Activated effector memory CD4-positive, alpha-beta T cell treated with anti-CD3 and anti-CD28 coated beads, Interleukin-2, amount 50 U/mL, for 16 hours (primary cell): ENCODE results near the gene OTUD4.
A peak's percentile ranks its signal among the peaks of the same experiment; 100 is the strongest.
"Not testable (repeated sequence)": the region's sequence is repeated elsewhere in the genome, so short reads cannot be mapped to it uniquely, and the experiment has no call there.

Experiments used
- DNase-seq: peaks from one replicate; pipeline ENCODE4 v3.0.0-alpha.2; 2020

Gene OTUD4, protein sequence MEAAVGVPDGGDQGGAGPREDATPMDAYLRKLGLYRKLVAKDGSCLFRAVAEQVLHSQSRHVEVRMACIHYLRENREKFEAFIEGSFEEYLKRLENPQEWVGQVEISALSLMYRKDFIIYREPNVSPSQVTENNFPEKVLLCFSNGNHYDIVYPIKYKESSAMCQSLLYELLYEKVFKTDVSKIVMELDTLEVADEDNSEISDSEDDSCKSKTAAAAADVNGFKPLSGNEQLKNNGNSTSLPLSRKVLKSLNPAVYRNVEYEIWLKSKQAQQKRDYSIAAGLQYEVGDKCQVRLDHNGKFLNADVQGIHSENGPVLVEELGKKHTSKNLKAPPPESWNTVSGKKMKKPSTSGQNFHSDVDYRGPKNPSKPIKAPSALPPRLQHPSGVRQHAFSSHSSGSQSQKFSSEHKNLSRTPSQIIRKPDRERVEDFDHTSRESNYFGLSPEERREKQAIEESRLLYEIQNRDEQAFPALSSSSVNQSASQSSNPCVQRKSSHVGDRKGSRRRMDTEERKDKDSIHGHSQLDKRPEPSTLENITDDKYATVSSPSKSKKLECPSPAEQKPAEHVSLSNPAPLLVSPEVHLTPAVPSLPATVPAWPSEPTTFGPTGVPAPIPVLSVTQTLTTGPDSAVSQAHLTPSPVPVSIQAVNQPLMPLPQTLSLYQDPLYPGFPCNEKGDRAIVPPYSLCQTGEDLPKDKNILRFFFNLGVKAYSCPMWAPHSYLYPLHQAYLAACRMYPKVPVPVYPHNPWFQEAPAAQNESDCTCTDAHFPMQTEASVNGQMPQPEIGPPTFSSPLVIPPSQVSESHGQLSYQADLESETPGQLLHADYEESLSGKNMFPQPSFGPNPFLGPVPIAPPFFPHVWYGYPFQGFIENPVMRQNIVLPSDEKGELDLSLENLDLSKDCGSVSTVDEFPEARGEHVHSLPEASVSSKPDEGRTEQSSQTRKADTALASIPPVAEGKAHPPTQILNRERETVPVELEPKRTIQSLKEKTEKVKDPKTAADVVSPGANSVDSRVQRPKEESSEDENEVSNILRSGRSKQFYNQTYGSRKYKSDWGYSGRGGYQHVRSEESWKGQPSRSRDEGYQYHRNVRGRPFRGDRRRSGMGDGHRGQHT

DNA sequence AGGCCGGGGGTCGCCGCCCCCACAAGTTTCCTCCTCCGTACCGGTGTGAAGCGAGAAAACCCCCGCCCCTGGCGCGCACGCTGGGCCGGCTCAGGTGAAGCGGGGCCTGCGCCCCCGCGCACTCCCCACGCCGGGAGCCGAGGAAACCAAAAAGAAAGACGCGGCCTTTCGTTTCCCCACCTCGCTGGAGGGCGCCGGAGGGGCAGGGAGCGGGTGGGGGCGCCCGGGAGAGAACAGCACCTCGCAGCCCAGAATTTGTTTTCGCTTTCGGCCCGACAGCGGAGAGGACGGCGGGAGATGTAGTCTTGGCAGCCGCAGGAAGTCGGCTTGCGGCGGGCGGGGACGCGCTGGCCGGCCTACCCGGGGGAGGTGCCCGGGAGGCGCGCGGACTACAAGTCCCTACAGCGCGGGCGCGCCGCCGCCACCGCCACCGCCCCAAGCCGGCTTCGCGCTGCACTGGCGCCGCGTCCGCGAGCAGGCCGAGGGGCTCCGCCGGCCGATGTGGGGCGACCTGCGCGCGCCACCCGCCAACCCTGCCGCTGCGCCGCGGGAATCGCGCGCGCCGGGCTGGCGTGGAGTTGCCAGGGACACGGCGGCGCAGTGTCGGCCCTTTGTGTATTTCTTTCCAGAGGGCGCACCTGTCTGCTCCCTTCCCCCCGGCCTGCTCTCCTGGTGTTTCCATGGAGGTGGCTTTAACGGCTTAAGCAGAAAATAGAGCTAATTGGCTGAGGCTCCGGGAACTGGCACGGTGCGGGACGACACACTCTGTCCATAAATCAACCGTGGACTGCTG is at the start of gene OTUD4:
TSS of gene OTUD4 (minus strand) at position 292 of the 793 bp plus-strand sequence. CDS start 616 bp downstream, outside the sequence.
- peak; percentile 98 for DNase-seq

DNA sequence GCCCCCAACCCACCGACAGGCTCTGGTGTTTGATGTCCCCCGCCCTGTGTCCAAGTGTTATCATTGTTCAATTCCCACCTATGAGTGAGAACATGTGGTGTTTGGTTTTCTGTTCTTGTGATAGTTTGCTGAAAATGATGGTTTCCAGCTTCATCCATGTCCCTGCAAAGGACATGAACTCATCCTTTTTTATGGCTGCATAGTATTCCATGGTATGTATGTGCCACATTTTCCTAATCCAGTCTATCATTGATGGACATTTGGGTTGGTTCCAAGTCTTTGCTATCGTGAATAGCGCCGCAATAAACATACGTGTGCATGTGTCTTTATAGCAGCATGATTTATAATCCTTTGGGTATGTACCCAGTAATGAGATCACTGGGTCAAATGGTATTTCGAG is 42.8 kb upstream of the OTUD4 start:
- DNase-seq, result not testable (repeated sequence)

DNA sequence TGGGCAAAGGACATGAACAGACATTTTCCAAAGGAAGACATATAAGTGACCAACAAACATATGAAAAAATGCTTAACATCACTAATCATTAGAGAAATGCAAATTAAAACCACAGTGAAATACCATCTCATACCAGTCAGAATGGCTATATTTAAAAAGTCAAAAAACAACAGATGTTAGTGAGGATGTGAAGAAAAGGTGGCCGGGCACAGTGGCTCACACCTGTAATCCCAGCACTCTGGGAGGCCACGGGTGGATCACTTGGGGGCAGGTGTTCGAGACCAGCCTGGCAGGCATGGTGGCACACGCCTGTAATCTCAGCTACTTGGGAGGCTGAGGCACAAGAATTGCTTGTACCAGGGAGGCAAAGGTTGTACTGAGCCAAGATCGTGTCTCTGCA is 41.1 kb upstream of the OTUD4 start:
- DNase-seq, result not testable (repeated sequence)

DNA sequence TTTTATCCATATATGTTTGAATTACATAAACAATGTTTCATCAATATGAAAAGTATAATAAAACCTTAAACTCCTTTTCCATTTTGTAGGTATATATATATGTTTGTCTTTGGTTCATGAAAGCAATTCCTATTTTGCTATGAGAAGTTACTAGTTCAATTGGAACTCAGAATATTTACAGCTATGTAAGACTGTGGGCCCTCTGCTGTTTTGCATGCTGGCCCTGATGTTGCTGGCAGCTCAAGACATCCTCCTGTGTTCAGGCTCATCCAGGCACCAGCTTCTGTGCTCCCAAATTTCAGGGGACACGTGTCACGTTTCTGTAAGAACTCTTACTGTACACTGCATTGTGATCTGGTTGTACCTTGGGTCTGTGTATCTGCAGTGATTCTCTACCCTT is 38.7 kb upstream of the OTUD4 start:
- DNase-seq, result no peak

DNA sequence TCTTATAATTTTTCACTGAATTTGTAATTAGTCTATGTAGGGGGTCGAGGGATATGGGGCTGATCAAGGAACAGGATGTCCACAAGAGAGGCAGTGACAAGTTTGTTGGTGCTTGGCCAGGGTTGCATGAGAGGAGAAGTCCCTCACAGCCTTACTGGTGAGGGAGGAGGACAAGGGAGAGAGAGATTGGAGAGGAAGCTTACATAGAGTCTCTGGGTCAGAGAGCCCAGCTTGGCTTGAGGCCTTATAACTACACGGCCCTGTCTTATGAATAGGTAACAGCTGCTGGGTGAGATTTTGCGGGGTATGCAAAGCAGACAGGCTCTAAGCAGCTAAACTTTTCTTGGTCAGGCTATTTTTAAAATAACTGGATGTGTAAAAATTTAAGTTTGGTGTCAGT is 37.9 kb upstream of the OTUD4 start:
- DNase-seq, result no peak

DNA sequence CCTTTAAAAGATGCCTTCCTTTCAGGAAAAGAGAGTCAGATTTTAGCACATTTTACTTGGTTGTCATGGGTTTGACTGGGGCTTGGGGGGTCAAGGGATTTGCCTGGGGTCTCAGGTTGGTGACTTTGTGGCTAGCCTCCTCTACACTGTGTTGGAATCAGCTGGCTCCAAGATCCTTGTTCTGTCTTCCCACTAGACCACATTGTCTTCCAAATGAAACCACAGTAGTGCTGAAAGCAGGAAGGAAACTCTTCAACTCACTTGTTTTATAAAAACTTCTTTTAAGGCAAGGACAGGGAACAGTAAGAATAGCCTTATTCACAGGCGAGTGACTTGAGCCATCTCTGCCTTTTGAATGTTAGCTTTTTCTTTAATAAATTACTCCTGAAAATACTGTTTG is 37.0 kb upstream of the OTUD4 start:
- DNase-seq, result no peak

DNA sequence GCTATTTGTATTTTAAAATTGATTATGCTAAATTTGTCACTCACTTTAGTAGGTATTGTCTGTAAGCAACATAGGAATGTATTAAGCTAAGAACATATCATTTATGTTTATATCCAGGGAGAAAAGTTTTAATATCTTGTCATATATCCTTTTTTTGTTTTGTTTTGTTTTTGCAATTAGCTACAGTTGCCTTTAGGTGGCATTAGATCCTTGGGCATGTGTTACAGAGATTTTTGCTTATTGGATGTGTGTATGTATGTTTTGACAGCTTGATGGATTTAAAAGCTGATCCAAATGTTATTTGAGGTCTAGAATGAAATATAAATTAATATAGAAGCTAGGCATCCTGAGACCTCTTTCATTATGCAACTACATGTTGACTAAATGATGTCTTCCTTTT is 36.1 kb upstream of the OTUD4 start:
- DNase-seq, result no peak

DNA sequence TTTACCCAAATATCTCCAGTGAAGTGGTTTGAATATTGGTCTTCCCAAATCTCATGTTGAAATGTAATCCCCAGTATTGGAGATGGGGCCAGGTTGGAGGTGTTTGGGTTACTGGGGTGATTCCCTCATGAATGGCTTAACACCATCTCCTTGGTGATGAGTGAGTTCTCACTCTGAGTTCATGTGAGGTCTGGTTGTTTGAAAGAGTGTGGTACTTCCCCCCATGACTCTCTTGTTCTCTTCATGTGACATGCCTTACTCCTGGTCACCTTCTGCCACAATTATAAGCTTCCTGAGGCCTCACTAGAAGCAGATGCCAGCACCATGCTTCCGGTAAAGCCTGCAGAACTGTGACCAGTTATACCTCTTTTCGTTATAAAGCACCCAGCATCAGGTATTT is 32.9 kb upstream of the OTUD4 start:
- DNase-seq, result no peak

DNA sequence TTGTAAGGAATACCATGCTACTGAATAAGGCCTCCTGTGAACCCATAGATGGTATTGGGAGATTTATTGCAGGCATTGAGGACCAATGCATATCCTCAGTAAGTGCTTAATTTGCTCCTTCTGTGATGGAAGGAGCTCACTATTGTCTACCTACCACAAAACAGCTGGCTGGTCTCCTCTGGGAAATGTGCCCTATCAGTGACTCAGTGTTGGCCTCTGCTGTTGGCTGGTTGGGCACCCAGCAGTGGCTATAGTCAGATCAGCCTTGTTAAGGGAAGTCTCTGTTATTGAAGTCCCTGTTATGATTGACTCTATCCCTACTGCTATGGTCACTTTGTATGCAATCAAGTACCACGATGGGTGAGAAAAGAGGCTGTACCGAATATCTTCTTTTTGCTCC is 27.5 kb upstream of the OTUD4 start:
- no peak for DNase-seq

DNA sequence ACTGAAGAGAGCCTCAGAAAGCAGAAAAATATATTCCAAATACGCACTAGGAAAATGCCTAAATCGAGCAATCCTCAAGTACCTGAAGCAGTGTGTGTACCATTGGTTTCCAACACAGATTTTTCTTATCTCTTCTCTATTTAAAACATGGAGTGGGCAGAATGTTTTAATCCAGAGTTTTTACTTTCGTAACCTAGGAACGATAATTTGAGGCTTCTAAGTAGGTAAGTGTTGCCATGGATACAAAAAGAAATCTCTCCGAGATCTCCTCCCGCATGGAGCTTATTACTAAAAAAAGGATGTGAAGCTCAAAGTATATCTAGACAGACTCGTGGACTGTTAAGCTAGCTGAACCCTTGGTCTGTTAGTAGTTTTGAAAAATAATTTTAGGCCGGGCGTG is 23.0 kb upstream of the OTUD4 start:
- DNase-seq, result no peak

DNA sequence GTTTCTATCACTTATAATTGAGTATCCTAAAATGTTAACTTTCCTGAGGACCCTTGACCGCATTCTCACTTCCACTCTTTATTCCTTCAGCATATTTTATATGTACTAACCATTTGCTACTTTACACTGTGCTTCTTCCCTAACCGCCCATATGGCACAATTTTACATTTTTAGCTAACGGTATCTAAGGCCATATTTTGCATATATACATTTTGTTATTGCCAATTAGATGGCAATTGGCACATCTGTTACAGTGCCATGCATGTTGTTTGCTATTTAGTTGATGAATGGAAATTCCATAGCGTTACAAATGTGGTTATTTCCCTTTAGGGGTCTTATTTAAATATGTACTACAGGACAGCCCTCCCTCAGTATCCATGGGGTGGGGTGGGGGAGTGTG is 20.0 kb upstream of the OTUD4 start:
- no peak for DNase-seq

DNA sequence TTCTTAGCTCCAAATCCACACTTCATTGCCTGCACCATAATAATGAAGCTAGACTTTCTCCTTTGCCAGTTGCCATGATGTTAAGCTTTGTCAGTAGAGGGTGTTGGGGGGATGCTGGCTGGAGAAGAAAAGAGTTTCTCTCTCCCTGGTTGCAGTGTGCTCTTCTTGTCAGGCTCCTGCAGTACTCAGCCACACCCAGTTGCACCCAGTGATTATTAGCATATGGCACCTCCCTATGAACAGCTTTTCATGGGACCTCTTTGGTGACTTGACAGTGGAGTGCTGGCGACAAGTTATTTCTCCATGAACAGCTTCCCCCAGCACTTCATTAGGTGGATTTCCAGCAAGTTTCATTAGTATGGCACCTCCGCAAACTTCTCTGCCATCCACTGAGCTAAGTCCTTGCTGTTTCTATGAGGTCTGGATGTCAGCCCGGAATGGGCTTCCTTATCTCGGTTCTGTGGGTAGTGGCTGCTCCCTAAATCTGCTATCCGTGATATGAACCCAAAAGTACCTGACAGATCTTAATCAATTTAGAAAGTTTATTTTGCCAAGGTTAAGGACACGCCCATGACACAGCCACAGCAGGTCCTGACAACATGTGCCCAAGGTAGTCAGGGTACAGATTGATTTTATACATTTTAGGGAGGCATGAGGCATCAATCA is 18.8 kb upstream of the OTUD4 start:
- DNase-seq, result no peak

DNA sequence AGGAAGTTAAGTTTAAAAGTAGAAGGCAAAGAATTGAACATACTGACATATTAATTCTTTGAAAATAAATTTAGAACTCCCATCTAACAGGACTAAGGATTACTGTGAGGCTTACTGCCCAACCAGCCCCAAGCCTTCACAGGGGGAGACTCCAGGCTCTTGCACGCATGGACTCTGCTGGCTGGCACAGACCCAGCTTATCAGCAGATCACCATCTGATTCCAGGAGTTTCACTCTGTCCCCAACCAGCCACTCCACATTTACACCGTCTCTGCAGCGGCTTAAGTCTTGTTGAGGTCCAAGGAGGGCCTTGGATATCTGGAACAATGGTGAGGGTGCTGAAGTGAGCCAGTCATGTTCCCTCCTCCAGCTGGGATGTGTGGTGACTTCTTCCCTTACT is 16.4 kb upstream of the OTUD4 start:
- DNase-seq, result no peak

DNA sequence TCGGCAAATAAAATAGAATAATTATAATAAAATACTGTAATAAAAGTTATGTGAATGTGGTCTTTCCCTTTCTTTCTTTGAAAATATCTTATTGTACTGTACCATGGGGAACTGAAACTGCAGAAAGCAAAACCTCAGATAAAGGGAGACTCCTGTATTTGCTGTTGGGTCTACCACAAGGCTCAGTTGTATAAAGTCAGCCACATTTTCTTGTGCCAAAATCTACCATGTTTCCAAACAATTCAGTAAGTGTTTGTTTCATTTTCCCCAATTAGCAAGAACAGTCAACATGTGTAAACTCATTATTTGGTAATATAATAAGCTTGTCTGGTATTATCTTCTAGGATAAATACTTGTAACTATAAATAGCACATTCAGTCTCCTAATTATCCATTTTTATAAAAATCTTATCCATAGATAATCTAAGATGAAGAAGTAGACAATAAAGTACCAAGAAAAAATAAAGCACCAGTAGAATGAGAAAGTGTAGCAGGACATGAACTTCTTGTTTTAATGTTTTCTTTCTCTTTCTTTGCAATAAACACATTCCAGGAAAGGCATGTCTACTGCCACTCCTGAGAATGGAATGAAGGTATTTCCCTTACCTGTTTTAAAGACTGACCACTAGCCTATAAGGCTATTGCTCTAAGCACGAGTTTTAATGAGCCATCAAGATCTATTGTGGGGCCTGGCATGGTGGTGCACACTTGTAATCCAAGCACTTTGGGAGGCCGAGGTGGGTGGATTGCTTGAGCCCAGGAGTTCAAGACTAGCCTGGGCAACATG is 15.0 kb upstream of the OTUD4 start:
- no peak for DNase-seq

DNA sequence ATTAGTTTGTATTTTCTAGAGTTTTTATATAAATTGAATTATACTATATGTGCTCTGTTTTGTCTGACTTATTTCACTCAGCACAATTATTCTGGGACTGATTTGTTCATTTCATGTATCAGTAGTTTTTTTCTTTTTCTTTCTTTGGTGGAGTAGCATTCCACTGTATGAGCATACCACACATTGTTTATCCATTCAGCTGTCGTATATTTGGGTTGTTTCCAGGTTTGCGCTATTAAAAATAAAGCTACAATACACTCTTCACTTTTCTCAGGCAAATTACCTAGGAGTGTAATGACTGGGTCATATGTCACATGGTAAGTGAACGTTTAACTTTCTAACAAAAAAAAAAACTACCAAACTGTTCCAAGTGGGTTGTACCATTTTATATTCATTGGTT is 9.6 kb upstream of the OTUD4 start:
- DNase-seq, result no peak

DNA sequence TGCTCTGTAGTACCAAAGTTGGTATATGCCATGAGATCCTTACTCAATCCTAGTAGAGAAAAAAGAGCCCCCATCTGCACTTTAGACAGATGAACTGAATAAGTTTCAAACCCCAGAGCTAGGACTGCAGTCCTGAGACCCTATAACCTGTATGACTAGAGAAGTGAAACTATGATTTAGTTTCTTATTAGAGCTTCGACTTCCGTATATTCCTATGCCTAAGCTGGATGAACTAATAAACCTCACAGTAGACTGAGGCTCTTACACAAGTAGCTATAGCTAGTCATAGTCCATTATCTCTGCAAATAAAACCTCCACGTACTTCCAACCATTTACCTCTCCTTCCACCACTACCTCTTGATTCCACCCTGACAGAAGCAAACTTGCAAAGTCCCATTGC is 6.3 kb upstream of the OTUD4 start:
- DNase-seq, result no peak

DNA sequence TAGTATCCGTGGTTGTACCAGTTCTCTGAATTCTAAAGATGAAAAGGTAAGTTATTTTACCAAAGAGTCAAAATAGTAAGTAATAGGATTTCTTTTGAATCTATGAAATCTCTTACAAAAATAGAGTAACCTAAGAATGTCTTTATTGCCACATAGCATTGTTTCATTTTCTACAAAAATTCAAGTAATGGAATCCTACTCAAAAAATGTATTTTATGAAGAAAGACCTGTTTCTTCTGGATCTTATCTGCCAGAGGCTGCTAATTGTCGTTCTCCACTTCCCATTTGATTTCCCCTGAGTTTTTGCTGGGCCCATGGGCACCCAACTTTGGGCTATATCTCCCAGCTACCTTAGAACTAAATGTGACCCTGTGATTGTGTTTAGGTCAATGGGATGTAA is 3.2 kb upstream of the OTUD4 start:
- no peak for DNase-seq

DNA sequence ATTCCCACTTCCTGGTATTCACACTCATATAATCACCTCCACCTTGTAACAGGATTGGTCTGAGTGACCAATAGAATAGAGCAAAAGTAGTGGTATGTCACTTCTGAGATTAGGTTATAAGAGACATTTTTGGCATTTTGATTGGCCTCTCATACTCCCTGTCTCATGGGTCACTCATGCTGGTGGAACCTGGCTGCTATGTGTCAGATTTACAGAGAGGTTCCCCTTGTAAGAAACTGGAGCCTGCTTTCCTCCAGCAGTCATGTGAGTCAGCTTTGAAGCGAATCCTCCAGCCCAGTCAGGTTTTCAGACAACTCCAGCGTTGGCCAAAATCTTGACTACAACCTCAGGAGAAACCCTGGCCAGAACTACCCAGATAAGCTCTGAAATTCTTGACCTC is 2.6 kb upstream of the OTUD4 start:
- no peak for DNase-seq

DNA sequence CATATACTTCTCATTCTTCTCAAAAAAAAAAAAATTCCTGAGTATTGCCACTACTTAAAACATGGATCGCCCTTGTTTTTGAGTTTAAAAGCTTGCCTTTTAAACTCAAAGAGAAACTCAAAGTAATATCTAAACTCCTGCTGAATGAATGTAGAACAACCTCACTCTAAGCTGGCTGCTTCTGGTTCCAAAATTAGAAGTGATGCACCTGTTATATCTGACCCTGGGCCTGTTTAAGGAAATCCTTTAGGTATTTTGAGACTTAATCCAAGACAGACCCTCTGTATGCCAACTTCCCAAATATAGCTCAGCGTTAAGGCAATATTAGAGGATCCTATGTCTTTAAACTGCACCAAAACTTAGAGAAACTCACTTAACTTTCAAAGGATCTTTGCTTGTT is 1.8 kb upstream of the OTUD4 start:
- DNase-seq, result no peak

DNA sequence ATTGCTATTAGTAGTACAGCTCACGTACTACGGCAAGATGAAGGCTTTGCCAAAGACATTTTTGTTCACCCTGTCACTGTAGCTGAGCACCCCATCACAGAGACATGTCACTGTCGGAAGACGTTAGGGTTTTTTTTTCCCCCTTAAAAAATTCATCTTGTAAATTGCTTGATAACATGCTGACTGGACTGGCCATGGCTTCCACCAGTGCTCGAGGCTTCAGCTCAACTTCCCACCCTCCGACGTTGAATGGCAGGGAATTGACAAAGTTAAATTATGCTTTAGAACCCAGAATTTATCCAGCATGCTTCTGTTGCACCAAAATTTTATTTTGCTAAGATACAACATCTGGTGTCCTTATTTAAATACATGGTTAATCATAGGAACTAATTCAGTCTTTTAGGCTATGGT is 707 bp upstream of the OTUD4 start:
- DNase-seq, result no peak

DNA sequence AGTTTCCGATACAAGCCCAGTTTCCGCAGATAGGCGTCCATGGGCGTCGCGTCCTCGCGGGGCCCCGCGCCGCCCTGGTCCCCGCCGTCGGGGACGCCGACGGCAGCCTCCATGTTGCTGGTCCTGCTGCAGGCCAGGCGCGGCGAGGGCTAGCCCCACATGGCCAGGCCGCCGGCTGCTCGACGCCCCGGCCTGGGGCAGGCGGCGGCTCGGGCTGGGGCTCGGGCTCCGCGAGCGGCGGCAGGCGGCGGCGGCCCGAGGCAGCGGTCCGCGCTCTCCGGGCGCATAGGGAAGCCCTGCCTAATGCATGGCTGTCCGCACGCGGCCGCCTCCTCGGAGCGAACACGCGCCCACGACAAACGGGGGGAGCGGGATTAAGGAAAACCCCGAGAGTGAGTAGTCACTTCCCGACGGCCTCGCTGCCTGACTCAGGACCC is 510 bp downstream of the OTUD4 start:
- not testable (repeated sequence) for DNase-seq
